Suppressor macrophage treated with lipopolysaccharide for 4 hours (primary cell): Measurements from ENCODE around the gene ATP10B.

Source experiments
- DNase-seq: peaks from one replicate; pipeline ENCODE4 v3.0.0-alpha.2; 2020

Gene ATP10B

DNA sequence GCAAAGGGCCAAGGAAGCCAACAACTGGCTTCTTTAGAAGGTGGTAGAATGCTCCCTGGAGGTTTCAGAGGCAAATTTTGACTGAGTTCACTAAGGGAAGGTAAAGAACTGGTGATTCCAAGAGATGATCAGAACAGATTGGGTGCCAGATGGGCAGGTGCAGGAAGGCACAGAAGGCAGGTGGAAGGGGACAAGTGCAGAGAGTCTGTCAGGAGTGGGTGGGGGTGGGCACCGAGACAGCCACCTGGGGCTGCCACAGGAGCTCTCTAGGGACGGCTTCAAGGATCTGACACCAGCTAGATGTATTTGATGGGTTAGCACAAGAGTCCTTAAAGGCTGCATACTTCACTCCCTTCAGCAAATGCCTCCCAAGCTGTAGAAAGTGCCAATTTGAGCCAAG is 223.0 kb downstream of the ATP10B start:
- no peak for DNase-seq

DNA sequence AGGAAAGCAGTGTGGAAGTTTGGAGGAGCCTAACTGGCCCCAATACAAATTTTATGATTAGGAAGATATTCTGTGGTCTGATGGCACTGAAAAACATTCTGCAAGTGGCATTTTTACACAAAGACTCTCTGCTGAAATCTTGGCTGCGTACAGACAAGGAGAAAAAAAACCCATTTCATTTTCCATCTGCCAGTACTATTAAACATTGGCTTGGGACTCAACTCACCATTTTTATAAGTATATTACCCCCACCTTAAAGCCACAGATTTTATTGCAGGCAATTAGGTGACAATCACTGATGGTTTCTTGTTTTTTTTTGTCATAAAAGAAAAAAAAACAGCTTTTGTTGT is 223.4 kb downstream of the ATP10B start:
- no peak for DNase-seq

DNA sequence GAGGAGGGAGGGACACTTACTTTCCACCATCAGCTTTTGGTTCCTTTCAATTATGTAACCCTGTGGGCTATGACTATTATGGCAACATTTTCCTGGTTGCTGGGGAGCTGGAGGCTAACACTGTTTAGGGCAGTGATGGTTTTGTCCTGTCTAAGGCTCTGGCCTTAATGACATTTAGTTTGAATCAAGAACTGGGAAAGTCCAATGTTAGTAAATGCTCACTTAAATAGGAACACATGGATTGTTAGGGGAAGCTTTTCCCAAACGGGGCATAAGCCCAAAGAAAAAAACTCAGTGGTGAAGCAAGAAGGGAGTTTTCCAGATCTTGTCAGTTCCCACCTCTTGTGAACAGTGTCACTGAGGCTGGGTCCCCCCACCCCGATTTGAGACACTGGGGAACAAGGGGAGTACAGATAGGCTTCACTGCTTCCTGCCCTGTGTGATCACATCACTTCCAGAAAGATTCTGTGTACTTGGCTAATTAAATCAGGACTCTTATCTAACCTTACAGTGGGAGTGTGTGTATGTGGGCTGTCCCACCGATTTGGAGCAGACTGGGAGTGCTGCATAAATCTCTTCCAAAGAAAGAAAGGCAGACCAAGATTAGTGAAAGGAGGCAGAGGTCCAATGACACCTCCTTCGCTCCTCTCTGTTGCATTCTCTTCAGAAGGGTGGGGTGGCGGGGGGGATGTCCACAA is 223.9 kb downstream of the ATP10B start:
- peak; percentile 34 for DNase-seq

DNA sequence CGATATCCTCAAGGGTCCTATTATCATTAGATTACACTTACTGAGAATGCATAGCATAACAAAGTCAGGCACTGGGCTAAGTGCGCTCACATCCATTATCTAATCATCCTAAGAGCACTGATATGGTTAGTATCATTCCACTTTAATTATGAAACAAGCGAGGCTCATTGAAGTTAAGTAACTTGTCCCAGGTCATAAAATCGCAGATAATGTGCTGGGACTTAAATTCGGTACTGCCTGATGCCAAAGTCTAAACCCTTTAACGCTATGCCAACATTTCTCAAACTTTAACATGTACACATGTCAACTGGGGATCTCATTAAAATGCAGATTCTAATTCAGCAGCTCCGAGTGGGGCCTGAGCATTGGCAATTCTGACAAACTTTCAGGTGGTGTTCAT is 225.7 kb downstream of the ATP10B start:
- no peak for DNase-seq

DNA sequence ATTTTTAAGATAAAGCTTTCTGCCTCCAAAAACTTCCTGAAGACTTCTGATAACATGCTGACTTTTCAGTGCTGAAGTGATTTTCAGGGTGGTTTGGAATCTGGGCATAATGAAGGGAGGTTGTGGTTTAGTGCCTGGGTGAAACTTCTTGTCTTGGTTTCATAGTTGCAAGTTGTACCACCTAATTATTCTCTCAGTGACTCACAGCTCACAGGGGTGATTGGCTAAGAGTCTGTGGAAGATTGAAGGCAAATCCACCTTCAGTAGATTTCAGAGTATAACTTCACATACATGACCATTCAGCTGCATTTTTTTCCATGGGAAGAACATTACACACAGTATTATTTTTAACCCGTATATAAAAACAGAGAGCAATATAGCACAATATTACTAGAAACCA is 230.5 kb downstream of the ATP10B start:
- DNase-seq, result no peak

DNA sequence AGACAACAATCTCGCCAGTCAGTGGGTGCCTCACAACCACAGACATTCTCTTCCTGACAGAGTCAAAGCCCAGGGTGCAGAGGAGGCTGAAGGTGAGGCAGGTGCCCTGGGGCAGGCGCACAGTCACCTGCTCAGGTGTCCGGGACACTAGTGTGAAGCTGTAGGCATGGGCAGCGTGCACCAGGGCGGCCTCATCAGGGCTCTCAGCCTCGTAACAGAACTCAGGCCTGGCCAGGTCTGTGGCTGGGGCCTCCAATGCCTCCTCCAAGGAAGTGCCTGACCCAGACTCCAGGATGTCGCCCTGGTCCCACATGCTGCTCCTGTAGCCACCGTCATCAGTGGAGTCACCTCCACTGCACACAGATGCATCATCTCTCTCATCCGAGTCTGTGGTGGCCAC is 231.6 kb downstream of the ATP10B start:
- DNase-seq, result no peak

DNA sequence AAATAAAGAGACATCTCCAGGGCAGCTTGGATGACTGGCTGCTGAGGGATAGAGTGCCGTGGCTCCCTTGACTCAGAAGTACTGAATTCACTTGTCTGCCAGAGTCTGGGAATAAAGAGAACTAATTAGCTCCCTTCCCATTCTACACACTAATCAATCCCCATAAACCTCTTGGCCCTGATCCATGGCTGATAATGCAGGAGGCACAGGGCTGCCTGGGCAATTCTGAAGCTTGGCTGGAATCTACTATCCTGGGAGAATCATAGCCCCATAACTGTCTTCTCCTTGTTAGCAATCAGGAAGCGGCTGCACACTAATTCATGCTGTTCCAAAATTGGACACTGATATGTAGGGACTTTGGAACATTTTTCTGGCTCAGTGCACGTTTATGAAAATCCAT is 232.6 kb downstream of the ATP10B start:
- DNase-seq, result no peak

DNA sequence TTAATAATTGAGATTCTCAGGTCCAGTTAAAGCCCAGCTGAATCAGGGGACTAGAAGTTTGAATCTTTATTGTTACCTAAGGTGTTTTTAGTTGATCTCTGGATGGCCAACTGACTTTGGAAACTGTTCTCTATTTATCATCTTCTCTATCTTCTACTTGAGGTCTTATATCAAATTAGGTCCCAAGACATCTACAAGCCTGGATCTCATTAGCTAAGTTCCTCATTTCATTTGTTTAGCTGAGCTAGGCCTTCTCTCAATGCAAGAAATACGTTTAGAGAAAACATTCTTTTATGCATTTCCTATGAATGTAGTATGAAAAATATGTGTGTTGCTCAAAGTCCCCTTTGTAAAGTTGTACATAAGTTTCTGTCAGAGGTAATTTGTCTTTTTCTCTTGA is 233.7 kb downstream of the ATP10B start:
- no peak for DNase-seq

DNA sequence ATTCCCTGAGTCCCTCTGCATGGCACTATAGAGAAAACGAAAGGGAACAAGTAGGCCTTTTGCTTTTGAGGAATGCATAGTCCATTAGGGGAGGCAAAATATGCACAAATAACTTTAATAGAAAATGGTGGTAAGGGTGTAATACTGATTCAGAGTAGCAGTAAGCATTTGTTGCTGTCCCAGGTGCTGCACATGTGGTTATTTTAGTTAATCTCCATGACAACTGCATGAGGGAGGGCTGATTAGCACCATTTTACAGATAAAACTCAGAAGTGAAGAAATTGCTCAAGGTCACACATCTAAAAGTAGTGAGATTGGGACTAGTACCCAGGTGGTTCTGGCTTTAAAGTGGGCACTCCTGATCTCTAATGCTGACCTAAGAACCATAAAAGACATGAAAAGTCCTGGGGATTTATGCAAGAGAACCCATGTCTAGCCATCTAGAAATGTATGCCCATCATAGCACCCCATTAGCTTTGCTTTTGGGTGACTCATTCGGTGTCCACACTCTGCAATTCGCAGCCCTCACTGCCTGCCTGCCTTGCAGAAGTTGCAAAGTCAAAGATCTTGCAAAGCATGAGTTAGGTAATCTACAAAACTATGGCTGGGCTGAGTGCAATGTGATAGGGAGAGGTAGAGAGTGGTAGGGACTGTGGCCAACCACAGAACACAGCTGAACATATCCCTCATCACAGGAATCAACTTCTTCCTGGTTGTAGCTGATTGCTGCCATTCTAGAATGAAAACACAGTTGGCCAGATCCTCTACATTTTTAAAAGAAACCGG is 235.1 kb downstream of the ATP10B start:
- no peak for DNase-seq

DNA sequence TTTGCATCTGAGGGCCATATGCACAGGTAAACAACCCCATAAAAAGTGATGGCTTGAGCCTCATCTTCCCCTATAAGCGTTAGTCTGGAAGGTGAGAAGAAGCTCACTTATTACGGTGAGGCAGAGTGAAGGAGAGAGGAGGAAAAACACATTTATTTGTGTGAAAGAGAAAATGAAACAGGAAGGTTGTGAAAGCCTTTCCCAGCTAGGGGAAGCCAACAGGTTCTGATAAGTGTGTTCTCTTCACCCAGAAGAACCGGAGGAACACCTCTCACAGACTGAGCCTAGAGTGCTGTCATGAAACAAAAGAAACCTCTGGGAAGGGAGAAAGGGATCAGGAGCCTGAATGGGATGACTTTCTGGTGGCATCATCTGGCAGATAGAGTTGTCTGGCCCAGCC is 237.9 kb downstream of the ATP10B start:
- no peak for DNase-seq

DNA sequence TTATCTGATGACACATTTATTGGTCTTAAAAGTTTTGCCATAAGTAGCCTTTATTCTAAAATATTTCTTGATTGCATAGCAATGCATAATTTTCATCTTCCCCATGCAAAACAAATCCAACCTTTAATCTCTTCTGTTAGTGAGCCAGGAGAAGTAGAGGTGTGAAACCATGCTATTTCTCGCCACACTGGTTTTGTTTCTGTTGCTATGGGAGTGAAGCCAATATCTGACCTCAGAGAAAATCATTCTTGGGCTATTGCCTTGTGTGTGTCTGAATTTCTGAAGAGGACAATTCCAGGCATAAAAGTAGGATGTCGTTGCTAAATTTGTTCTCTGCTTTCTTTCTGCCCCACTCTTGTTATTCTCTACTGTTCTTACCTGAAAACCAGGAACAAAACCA is 246.7 kb downstream of the ATP10B start:
- DNase-seq, result no peak

DNA sequence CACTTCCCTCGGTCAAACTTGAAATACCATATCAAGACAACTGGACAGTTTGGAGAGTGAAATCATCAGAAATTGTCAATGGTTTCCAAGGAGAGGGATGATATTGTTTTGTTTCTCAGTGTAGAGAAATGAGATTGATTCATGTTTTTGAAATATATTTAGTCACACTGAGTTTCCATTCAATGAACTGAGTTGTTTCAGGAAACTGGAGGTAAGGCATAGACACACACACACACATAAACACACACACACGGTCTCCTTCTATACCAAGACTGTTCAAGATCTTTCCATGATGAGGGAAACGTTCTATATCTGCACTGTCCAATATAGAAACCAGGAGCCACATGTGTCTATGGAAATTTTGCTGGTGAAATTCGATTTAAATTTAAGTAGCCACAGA is 247.5 kb downstream of the ATP10B start:
- DNase-seq, result no peak

DNA sequence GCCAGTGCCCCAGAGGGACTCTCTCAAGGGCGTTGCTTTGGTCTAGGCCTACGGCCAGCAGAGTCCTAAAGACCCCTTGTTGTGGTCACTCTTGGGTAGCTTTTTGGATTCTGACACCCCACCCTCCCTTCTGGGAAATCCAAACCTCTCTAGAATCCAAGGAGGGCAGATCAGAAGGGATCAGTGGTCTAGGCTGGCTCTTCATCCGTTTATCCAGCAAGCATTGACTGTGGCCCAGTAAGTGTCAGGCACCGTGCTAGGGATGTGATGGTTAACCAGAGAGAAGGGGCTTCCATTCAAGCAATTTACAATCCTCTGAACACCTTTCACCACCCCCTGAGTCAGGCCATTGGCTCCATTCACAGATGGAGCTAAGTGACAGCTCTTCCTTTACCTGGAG is 249.3 kb downstream of the ATP10B start:
- DNase-seq, result no peak

DNA sequence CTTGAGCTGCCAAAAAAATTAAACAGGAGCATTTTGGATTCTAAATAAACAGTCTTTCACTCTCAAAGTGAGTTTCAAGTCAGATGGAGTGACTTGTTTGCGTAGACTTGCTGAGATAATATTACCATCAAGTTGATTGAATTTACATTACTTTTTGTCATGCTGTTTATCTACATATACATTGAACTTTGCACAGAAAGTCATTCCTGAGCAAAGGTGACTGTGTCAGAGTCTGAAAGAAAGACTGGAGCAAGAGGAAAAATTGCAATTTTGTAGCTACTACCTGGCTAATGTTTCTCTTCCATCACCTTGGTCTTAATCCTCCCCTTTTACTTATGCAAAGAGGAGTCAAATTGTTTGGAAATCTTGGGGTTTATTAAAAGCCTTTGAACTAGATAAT is 251.0 kb downstream of the ATP10B start:
- DNase-seq, result no peak

DNA sequence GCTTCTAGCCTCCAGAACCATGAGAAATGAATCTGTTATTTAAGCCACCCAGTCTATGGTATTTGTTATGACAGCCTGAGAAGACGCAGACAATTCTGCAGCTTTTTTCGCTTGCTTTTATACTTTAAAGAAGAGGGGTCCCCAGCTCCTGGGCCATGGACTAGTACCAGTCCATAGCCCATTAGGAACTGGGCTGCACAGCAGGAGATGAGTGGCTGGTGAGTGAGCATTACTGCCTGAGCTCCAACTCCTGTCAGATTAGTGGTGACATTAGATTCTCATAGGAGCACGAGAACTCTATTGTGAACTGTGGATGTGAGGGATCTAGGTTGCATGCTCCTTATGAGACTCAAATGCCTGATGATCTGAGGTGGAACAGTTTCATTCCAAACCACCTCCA is 278.7 kb downstream of the ATP10B start:
- DNase-seq, result no peak

DNA sequence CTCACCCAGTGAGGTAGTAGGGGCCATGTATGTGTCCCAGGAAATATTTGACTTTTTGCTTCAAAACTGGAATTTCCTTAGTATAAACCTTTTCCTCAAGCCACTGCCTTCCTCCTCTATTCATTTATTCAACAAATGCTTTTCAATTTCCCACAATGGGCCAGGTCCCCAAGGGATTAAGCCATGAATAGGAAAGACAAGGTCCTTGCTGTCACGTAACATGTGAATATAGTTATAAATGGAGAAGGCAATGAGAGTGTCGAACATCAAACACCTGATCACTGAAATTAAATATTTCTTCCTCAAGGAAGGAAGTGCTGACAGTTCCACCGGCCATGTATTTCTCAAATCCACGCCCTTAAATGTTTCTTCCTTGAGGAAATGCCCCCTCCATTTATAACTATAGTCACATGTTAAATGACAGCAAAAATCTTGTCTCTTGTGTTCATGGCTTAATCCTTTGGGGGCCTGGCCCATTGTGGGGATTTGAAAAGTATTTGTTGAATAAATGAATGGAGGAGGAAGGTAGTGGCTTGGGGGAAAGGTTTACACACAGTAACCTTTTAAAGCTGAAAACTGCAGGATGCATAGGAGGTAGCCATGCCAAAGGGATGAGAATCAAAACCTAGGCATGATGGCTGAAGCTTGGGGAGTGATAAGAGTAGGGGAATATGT is 284.8 kb downstream of the ATP10B start:
- no peak for DNase-seq

DNA sequence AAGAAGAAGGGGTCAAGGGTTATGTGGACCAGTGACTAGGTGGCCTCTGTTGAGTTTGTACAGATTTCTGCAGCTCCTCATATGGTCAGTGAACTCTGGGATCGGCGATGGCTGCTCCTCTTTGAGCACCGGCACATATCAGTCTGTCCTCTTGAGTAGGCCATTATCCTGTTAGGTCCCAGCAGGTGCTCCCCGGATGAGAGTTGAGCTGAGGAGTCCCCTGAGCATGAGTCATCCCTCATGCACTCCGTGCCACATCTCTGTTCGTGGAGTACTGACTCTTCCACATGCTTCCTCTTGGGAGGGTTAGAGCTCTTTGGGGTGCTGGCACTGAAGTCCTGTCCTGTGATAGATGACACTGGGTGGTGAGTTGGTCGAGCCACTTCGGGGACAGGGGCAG is 286.6 kb downstream of the ATP10B start:
- no peak for DNase-seq

DNA sequence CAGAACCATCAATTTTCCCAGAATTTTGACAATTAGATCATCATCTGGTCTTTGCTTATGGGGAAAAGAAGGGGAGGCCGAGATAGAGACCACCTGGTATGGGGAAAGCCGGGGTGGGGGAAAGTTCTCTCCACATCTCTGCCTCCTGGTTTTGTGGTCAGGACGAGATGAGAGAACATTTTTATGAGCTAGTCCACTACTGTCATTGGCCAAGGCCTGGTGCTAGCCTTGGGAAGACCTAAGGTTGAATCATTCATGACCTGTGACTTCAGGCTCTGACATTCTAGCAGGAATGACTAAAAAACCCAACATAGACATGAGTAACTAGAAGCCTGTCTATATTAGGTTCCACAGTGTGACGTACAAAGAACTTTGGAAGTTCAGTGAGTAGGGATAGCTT is 295.2 kb downstream of the ATP10B start:
- no peak for DNase-seq

DNA sequence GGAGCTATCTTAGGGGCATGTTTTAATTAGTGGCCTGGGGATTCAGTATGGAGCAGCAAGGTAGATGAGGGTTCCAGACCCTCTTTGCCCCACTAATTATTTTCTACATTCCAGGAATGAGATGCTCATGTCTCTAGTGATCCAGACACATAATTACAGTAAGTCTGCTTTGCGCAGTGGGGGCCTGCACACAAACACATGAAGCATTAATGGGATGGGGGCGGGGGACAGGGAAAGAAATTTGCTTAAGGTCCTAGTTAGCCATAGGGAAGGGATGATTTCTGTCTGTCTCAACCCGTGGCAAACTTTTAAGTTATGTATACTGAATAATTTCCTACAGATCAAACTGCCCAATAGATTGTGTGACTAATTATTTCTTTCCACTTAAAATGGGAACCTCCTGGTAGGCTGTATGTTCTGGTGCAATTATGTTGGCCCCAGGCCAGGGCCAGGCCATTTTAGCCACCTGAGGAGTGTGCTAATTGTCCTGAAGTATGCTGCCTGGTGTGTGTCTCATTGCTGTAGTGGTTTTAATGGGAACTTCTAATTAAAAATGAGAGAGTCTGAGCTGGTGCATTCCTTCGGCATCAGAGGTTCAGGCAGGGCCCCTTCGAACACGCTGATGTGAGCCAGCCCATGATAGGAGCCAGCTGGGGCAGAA is 295.9 kb downstream of the ATP10B start:
- no peak for DNase-seq

DNA sequence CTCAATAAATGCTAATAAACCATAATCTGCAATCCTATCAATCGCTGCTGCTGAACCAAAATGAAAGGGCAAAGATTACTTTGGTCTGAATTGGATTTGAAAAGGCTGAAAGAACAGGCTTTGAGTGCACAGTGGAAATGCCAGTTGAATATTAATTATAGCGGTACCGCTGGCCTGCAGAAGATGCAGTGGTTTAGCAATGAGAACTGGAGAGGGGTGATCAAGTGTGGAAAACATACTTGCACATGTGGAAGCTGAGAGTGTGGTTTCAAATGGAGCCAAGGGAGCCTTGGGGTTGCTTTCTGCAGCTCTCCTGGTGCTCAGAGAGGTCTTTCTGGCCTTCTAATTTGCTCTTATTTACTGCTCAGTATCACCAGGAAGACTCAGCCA is 296.4 kb downstream of the ATP10B start:
- DNase-seq, result no peak

DNA sequence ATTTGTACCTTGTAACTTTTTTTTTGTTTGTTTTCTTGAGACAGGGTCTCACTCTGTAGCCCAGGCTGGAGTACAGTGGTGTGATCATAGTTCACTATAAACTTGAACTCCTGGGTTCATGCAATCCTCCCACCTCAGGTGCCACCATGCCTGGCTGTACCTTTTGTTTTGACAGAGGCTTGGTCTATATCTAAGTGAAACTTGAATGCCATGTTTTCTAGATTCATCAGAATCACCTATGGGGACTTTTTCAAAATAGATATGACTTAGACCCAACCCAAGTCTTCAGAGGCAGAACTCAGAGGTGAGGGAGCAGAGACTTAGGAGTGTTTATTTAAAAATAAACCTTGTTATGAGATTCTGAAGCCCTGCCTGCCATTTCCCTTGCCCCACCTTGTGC is 301.9 kb downstream of the ATP10B start:
- DNase-seq, result no peak

DNA sequence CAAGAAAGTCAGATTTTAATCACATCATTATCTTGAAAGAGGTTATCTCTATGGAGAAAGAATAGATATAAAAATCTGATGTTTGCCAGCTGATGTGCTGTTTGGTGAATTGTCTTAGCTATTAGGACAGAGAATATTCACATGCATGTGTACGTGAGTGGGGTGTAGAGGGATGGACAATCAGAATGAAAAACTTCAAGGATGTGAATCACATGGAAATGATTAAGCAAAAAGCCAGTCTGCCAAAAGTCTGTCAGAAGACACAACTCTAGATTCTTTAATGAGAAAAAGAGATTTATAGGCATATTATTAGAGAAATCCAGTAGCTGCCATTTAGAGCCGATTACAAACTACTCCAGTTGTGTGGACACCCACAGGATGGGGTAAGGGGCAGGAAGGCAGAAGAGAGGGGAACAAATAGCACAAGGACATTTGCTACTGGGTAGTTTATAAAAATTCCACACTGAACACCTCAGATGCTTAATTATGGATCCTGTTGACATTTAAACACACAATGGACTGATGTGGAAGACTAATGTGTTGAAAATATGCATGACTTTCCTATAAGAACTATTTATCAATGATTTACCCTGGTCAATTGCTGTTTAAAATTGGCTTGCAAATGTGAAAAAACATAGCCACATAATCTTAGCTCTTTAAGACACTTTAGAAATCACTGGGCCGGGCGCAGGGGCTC is 302.9 kb downstream of the ATP10B start:
- DNase-seq, result no peak

DNA sequence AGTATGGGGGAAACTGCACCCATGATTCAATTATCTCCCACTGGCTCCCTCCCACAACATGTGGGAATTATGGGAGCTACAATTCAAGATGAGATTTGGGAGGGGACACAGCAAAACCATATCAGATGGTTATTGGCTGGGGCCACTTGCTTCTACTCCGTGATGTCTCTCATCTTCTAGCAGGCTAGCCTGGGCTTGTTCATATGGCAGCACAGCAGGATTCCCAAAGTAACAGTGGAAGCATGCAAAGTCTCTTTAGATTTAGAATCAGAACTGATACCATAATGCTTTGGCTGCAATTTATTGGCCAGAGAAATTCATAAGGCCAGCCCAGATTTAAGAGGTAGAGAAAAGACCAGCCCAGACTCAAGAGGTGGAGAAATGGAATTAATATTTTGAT is 304.1 kb downstream of the ATP10B start:
- no peak for DNase-seq
